ENCODE data around the gene PCSK6. TPM values are rescaled to one million over a fixed set of nuclear protein-coding genes. Genes with fewer than 3 reads are reported as not detected.

Gene PCSK6
- total RNA-seq, 1 experiment from 2014 or later = 10.6 TPM

- intact Hi-C loops (cut with micrococcal nuclease; ENCODE audit: unreplicated experiment) (no loop called here), in situ Hi-C loops (cut with HindIII; ENCODE audit: low pct_unique_long_range_greater_than_20kb, low sequenced_read_pairs) (no loop called here)
- DNase-seq (ENCODE audit: low read depth, low spot score) (no peak), ATAC-seq (peak; percentile 83)
- TF ChIP-seq REST (IDR thresholded peaks at IDR 0.05; ENCODE audit: insufficient read depth in 1 of 2, low read depth in 2 of 2, low read length in 1 of 2) (no peak), CTCF (IDR thresholded peaks at IDR 0.05) (no peak), TCF7L2 (IDR thresholded peaks at IDR 0.05; ENCODE audit: low read depth, low read length) (peak; percentile 78), SIN3A (IDR thresholded peaks at IDR 0.05; ENCODE audit: borderline replicate concordance, insufficient read depth, low read depth, low read length) (no peak), POLR2AphosphoS5 (IDR thresholded peaks at IDR 0.05; ENCODE audit: low read depth, low read length) (peak; percentile 30; the same call in 1 of the 2 replicates)
- Histone ChIP-seq H3K9me3 (ENCODE audit: control insufficient read depth, insufficient read depth, low read depth, low read length) (no peaks in the 10 kb centered on the region), H3K27ac (ENCODE audit: low read length) (no peak overlapping the region; the same call in 1 of the 2 replicates), H3K27me3 (ENCODE audit: control insufficient read depth, insufficient read depth, low read length) (no peaks in the 10 kb centered on the region; the same call in 1 of the 2 replicates), H3K4me1 (ENCODE audit: control insufficient read depth, insufficient read depth, low read length) (peaks cover 21% of the 10 kb centered on the region), H3K4me3 (ENCODE audit: low read depth in 2 of 2, low read length in 2 of 2) (no peak overlapping the region; a peak in 1 of 4 replicates), H3K36me3 (ENCODE audit: control insufficient read depth, insufficient read depth, low read length) (no peaks in the 10 kb centered on the region)
- ChIA-PET CTCF (interaction anchor here (0.5 kb wide), 1 partner anchor 236 kb away, joined by 3 read pairs; no protein-coding TSS in a partner anchor), POLR2A (no interaction called here)
- BruUV-seq (replicated peaks) = no TSS peak
Measured at GRCh38 chr15:101349047-101349951, 140.2 kb downstream of the PCSK6 start.

- ChIA-PET POLR2A (no interaction called here), CTCF (interaction anchor here (0.5 kb wide), 1 partner anchor 237 kb away, joined by 3 read pairs; no protein-coding TSS in a partner anchor)
- Histone ChIP-seq H3K27ac (ENCODE audit: low read length) (peak overlapping the region; percentile 45), H3K4me1 (ENCODE audit: control insufficient read depth, insufficient read depth, low read length) (peaks cover 21% of the 10 kb centered on the region), H3K36me3 (ENCODE audit: control insufficient read depth, insufficient read depth, low read length) (no peaks in the 10 kb centered on the region), H3K27me3 (ENCODE audit: control insufficient read depth, insufficient read depth, low read length) (no peaks in the 10 kb centered on the region; the same call in 1 of the 2 replicates), H3K9me3 (ENCODE audit: control insufficient read depth, insufficient read depth, low read depth, low read length) (no peaks in the 10 kb centered on the region), H3K4me3 (ENCODE audit: low read depth in 2 of 2, low read length in 2 of 2) (no peak overlapping the region; a peak in 1 of 4 replicates)
- DNase-seq (ENCODE audit: low read depth, low spot score) (no peak), ATAC-seq (peak; percentile 60; the same call in 1 of the 2 replicates)
- BruUV-seq (replicated peaks) = no TSS peak
- in situ Hi-C loops (cut with HindIII; ENCODE audit: low pct_unique_long_range_greater_than_20kb, low sequenced_read_pairs) (no loop called here), intact Hi-C loops (cut with micrococcal nuclease; ENCODE audit: unreplicated experiment) (no loop called here)
- no peak for TF ChIP-seq REST (IDR thresholded peaks at IDR 0.05; ENCODE audit: insufficient read depth in 1 of 2, low read depth in 2 of 2, low read length in 1 of 2)
- TF ChIP-seq CTCF (IDR thresholded peaks at IDR 0.05) = no peak
- TF ChIP-seq SIN3A (IDR thresholded peaks at IDR 0.05; ENCODE audit: borderline replicate concordance, insufficient read depth, low read depth, low read length) = no peak
- no peak for TF ChIP-seq TCF7L2 (IDR thresholded peaks at IDR 0.05; ENCODE audit: low read depth, low read length)
- TF ChIP-seq POLR2AphosphoS5 (IDR thresholded peaks at IDR 0.05; ENCODE audit: low read depth, low read length) = no peak
Measured at GRCh38 chr15:101348643-101349042, 140.9 kb downstream of the PCSK6 start.

Measured in Panc1 (cell line).